MCF 10A (cell line): ENCODE data around the gene SP2. TPM values are rescaled to one million over a fixed set of nuclear protein-coding genes. Genes with fewer than 3 reads are reported as not detected.
A peak's percentile ranks its signal among the peaks of the same experiment; 100 is the strongest.

Source experiments
- BruUV-seq: library from RNA; stranded (reverse); fragments of 400-500 nt; replicated peaks from 2 replicates; lab custom pipeline; 2021; lab: Mats Ljungman, UMichigan
- CTCF ChIA-PET: fragments of 300-600 bp; sonication (Branson Sonifier 250); formaldehyde crosslinking; extraction: SDS; loops from one replicate; lab custom pipeline; 2021; ENCODE audit warnings: antibody characterized with exemption, inconsistent platforms; lab: Yijun Ruan, JAX
- POLR2A ChIA-PET: fragments of 300-600, 350-650 bp; sonication (Branson Sonifier 250); formaldehyde crosslinking; extraction: SDS; loops from one replicate; lab custom pipeline; 2020; ENCODE audit warnings: antibody characterized with exemption, inconsistent platforms; lab: Yijun Ruan, JAX
- DNase-seq: peaks from one replicate; pipeline ENCODE4 v3.0.0-alpha.2; 2018; ENCODE audit not compliant: unreplicated experiment
- H3K27ac Mint-ChIP-seq: one replicate; pipeline ENCODE4 v1.8.0; 2022; ENCODE audit warnings: mild to moderate bottlenecking, low read depth, mixed read lengths; ENCODE audit not compliant: unreplicated experiment
- H3K27me3 Mint-ChIP-seq: one replicate; pipeline ENCODE4 v1.8.0; 2022; ENCODE audit warnings: mixed read lengths; ENCODE audit not compliant: insufficient read depth, unreplicated experiment
- H3K36me3 Mint-ChIP-seq: one replicate; pipeline ENCODE4 v1.8.0; 2022; ENCODE audit warnings: mild to moderate bottlenecking, moderate library complexity, mixed read lengths; ENCODE audit not compliant: insufficient read depth, unreplicated experiment
- H3K4me1 Mint-ChIP-seq: one replicate; pipeline ENCODE4 v1.8.0; 2022; ENCODE audit warnings: mixed read lengths; ENCODE audit not compliant: insufficient read depth, unreplicated experiment
- H3K4me3 Mint-ChIP-seq: one replicate; pipeline ENCODE4 v1.8.0; 2022; ENCODE audit warnings: mild to moderate bottlenecking, moderate library complexity, mixed read lengths; ENCODE audit not compliant: unreplicated experiment
- H3K9me3 Mint-ChIP-seq: one replicate; pipeline ENCODE4 v1.8.0; 2022; ENCODE audit warnings: mixed read lengths; ENCODE audit not compliant: unreplicated experiment
- intact Hi-C: fragments of 100-400 bp; cut with micrococcal nuclease; formaldehyde crosslinking; loops from 2 replicates; pipeline ENCODE4 v1.14.1; 2022
- total RNA-seq: library from RNA; stranded (reverse); gene quantifications from 2 replicates; pipeline ENCODE4 v1.2.3, GENCODE V29; 2022
- TF ChIP-seq, protein P1 (sequence below): fragments of 200-600 bp; IDR thresholded peaks from one replicate; pipeline ENCODE4 v1.8.0; 2022; ENCODE audit warnings: antibody characterized with exemption, mild to moderate bottlenecking; ENCODE audit not compliant: unreplicated experiment

The SP2 gene
- total RNA-seq, 1 experiment from 2014 or later: 15.1 TPM

- TF ChIP-seq, protein P1, sequence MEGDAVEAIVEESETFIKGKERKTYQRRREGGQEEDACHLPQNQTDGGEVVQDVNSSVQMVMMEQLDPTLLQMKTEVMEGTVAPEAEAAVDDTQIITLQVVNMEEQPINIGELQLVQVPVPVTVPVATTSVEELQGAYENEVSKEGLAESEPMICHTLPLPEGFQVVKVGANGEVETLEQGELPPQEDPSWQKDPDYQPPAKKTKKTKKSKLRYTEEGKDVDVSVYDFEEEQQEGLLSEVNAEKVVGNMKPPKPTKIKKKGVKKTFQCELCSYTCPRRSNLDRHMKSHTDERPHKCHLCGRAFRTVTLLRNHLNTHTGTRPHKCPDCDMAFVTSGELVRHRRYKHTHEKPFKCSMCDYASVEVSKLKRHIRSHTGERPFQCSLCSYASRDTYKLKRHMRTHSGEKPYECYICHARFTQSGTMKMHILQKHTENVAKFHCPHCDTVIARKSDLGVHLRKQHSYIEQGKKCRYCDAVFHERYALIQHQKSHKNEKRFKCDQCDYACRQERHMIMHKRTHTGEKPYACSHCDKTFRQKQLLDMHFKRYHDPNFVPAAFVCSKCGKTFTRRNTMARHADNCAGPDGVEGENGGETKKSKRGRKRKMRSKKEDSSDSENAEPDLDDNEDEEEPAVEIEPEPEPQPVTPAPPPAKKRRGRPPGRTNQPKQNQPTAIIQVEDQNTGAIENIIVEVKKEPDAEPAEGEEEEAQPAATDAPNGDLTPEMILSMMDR: no peak
- ChIA-PET POLR2A (interaction anchor here (0.6 to 3.4 kb wide), 3 partner anchors 41 to 57 kb away, joined by 3 to 23 read pairs (median 3); partner anchors contain the start of gene SP2), CTCF (interaction anchor here (0.6 to 18.5 kb wide), 8 partner anchors 10 to 170 kb away, joined by 3 to 523 read pairs (median 4); partner anchors contain the start of gene SP2)
- no TSS peak for BruUV-seq
- H3K27ac Mint-ChIP-seq: no peak overlapping the region
- H3K27me3 Mint-ChIP-seq: peaks cover 14% of the 10 kb centered on the region
- H3K4me3 Mint-ChIP-seq: no peak overlapping the region
- intact Hi-C loops: no loop called here
- peaks cover 18% of the 10 kb centered on the region for H3K4me1 Mint-ChIP-seq
- DNase-seq: no peak
- no peaks in the 10 kb centered on the region for H3K36me3 Mint-ChIP-seq
- H3K9me3 Mint-ChIP-seq: no peaks in the 10 kb centered on the region
Measured at GRCh38 chr17:47848198-47848513, 47.9 kb upstream of the SP2 start.

GRCh38 chr17:47850373-47850691 is 45.7 kb upstream of the SP2 start:
- peak overlapping the region; percentile 78 for H3K27ac Mint-ChIP-seq
- DNase-seq: no peak
- intact Hi-C loops: no loop called here
- TF ChIP-seq, protein P1: no peak
- peaks cover 36% of the 10 kb centered on the region for H3K27me3 Mint-ChIP-seq
- H3K36me3 Mint-ChIP-seq: no peaks in the 10 kb centered on the region
- POLR2A ChIA-PET: interaction anchor here (0.9 to 3.4 kb wide), 8 partner anchors 10 to 200 kb away, joined by 3 to 23 read pairs (median 10); partner anchors contain the start of genes CDK5RAP3, LRRC46, MRPL10 and SCRN2
- no TSS peak for BruUV-seq
- H3K9me3 Mint-ChIP-seq: no peaks in the 10 kb centered on the region
- CTCF ChIA-PET: interaction anchor here (0.8 to 18.5 kb wide), 12 partner anchors 9 to 168 kb away, joined by 3 to 523 read pairs (median 6); partner anchors contain the start of genes CDK5RAP3, SCRN2 and SP2
- peaks cover 15% of the 10 kb centered on the region for H3K4me1 Mint-ChIP-seq
- peak overlapping the region; percentile 82 for H3K4me3 Mint-ChIP-seq

- intact Hi-C loops: no loop called here
- Mint-ChIP-seq H3K27me3 (peaks cover 42% of the 10 kb centered on the region), H3K36me3 (no peaks in the 10 kb centered on the region)
Measured at GRCh38 chr17:47850692-47851573, 45.1 kb upstream of the SP2 start, which contains the start of gene SP6. Gene SP6 (minus strand): TSS chr17:47851163. CDS start chr17:47848429, 2,734 bp downstream.

More at GRCh38 chr17:47850692-47851573, 45.1 kb upstream of the SP2 start, which contains the start of gene SP6:
- Mint-ChIP-seq H3K4me1 (peaks cover 15% of the 10 kb centered on the region), H3K9me3 (no peaks in the 10 kb centered on the region), H3K4me3 (peak within 1 kb of the TSS; percentile 82), H3K27ac (peak within 1 kb of the TSS; percentile 78)
- TF ChIP-seq, protein P1: peak; percentile 15
- POLR2A ChIA-PET: interaction anchor here (0.7 to 3.4 kb wide), 11 partner anchors 10 to 202 kb away, joined by 3 to 23 read pairs (median 5); partner anchors contain the start of genes CDK5RAP3, LRRC46, MRPL10 and SCRN2
- no TSS peak for BruUV-seq
- CTCF ChIA-PET: interaction anchor here (0.6 to 18.5 kb wide), 10 partner anchors 8 to 167 kb away, joined by 3 to 523 read pairs (median 9); partner anchors contain the start of genes CDK5RAP3, SCRN2 and SP2
- DNase-seq: peak; percentile 87
